Upper lobe of left lung (tissue), 4 donors: ENCODE data around the gene MPP4.
"Not testable (repeated sequence)": the region's sequence is repeated elsewhere in the genome, so short reads cannot be mapped to it uniquely, and the experiment has no call there.

Source experiments
- CTCF ChIP-seq, 6 experiments: fragments of 450-650 bp in 4 of 6; fragments of 200-600 bp in 2 of 6; sonication (generic) in 2 of 6; IDR thresholded peaks; one replicate each; pipeline ENCODE4 v1.5.1; 2016 to 2019; ENCODE audit warnings: antibody characterized with exemption in 6 of 6
- POLR2A ChIP-seq, 4 donors: fragments of 450-650 bp; IDR thresholded peaks; one replicate each; pipeline ENCODE4 v1.5.1; 2016 to 2017; ENCODE audit warnings: antibody characterized with exemption in 4 of 4, mild to moderate bottlenecking in 2 of 4

GRCh38 chr2:201671205-201671604, 27.2 kb downstream of the MPP4 start:
- TF ChIP-seq POLR2A, CTCF (IDR thresholded peaks at IDR 0.05): not testable (repeated sequence)
